GM23248 (cell line): ENCODE results near the gene DGKA. TPM values are rescaled to one million over a fixed set of nuclear protein-coding genes. Genes with fewer than 3 reads are reported as not detected.
A peak's percentile ranks its signal among the peaks of the same experiment; 100 is the strongest.

Experiments
- DNase-seq: peaks from one replicate; pipeline ENCODE4 v3.0.0-alpha.2; 2015
- H2AFZ ChIP-seq: fragments of 200-600 bp; sonication (generic); 2 replicates; pipeline ENCODE4 v1.6.1; 2016; ENCODE audit warnings: antibody characterized with exemption
- H3F3A ChIP-seq: fragments of 200-600 bp; sonication (generic); 2 replicates; pipeline ENCODE4 v1.6.1; 2016; ENCODE audit warnings: mild to moderate bottlenecking, antibody characterized with exemption, mixed run types; ENCODE audit not compliant: insufficient read depth
- H3K27ac ChIP-seq: fragments of 200-600 bp; sonication (generic); 2 replicates; pipeline ENCODE4 v1.5.1; 2016; ENCODE audit warnings: mild to moderate bottlenecking
- H3K27me3 ChIP-seq: fragments of 200-600 bp; sonication (generic); replicated peaks from 2 replicates; pipeline ENCODE4 v1.6.1; 2016; ENCODE audit warnings: mild to moderate bottlenecking; ENCODE audit not compliant: insufficient read depth
- H3K36me3 ChIP-seq: fragments of 200-600 bp; sonication (generic); 2 replicates; pipeline ENCODE4 v1.6.1; 2016; ENCODE audit warnings: low read depth, mild to moderate bottlenecking
- H3K4me1 ChIP-seq: fragments of 200-600 bp; sonication (generic); 2 replicates; pipeline ENCODE4 v1.6.1; 2016; ENCODE audit warnings: mild to moderate bottlenecking; ENCODE audit not compliant: insufficient read depth
- H3K4me2 ChIP-seq: fragments of 200-600 bp; sonication (generic); one replicate; pipeline ENCODE4 v1.6.1; 2016; ENCODE audit warnings: mild to moderate bottlenecking; ENCODE audit not compliant: unreplicated experiment
- H3K4me3 ChIP-seq: fragments of 200-600 bp; sonication (generic); 2 replicates; pipeline ENCODE4 v1.5.1; 2016; ENCODE audit warnings: mild to moderate bottlenecking
- H3K79me2 ChIP-seq: fragments of 200-600 bp; sonication (generic); 2 replicates; pipeline ENCODE4 v1.6.1; 2016; ENCODE audit warnings: mild to moderate bottlenecking; ENCODE audit not compliant: insufficient read depth
- H3K9ac ChIP-seq: fragments of 200-600 bp; sonication (generic); 2 replicates; pipeline ENCODE4 v1.6.1; 2016; ENCODE audit warnings: mild to moderate bottlenecking
- H3K9me2 ChIP-seq: fragments of 200-600 bp; sonication (generic); 2 replicates; pipeline ENCODE4 v1.6.1; 2016; ENCODE audit warnings: mixed run types, mild to moderate bottlenecking, moderate library complexity; ENCODE audit not compliant: insufficient read depth
- H3K9me3 ChIP-seq: fragments of 200-600 bp; sonication (generic); one replicate; pipeline ENCODE4 v1.6.1; 2017; ENCODE audit warnings: low read depth
- H4K20me1 ChIP-seq: fragments of 200-600 bp; sonication (generic); 2 replicates; pipeline ENCODE4 v1.6.0; 2016; ENCODE audit not compliant: insufficient read depth
- EZH2 ChIP-seq: fragments of 200-600 bp; sonication (generic); IDR thresholded peaks from 2 replicates; pipeline ENCODE4 v1.6.1; 2018; ENCODE audit warnings: antibody characterized with exemption, mild to moderate bottlenecking; ENCODE audit not compliant: insufficient read depth, poor library complexity, severe bottlenecking
- EZH2phosphoT487 ChIP-seq: fragments of 200-600 bp; sonication (generic); IDR thresholded peaks from 2 replicates; pipeline ENCODE4 v1.6.1; 2018; ENCODE audit warnings: antibody characterized with exemption, moderate library complexity, mild to moderate bottlenecking, low read depth; ENCODE audit not compliant: insufficient read depth
- WGBS, 2 experiments: methylation state at CpG; one replicate each; pipeline ENCODE4 v1.1.6; 2015 to 2017; ENCODE audit warnings: low lambda C conversion rate in 2 of 2, low coverage in 1 of 2; ENCODE audit errors: missing lambda C conversion rate in 2 of 2; 5-methylcytosine and 5-hydroxymethylcytosine counted together
- in situ Hi-C: fragments of 300-500 bp; cut with MboI; formaldehyde crosslinking; loops from 2 replicates; pipeline ENCODE4 v1.15.0; 2020
- polyA plus RNA-seq: library from polyadenylated mRNA; unstranded; fragments of >200 nt; fragmentation: Nextera tagmentation; extraction: Ambion mirVana; gene quantifications from 2 replicates; pipeline ENCODE4 v1.2.1, GENCODE V29; 2016
- total RNA-seq: library from RNA; depleted of rRNA; stranded (reverse); fragments of >200 nt; shearing (Covaris generic); gene quantifications from 2 replicates; pipeline ENCODE4 v1.2.3, GENCODE V29; 2014

The DGKA gene
- total and polyA plus RNA-seq, 2 experiments from 2014 or later: 67.7 to 116 TPM

- Histone ChIP-seq H4K20me1 (no peaks in the 10 kb centered on the region), H3K36me3 (no peaks in the 10 kb centered on the region), H3K4me1 (peaks cover 31% of the 10 kb centered on the region), H2AFZ (peak within 1 kb of the TSS; percentile 92), H3K9me2 (no peaks in the 10 kb centered on the region), H3K4me2 (peak within 1 kb of the TSS; percentile 94), H3K79me2 (peaks cover 71% of the 10 kb centered on the region), H3F3A (peaks cover 34% of the 10 kb centered on the region), H3K27me3 (no peaks in the 10 kb centered on the region), H3K9me3 (no peaks in the 10 kb centered on the region), H3K27ac (peak within 1 kb of the TSS; percentile 94), H3K9ac (peak within 1 kb of the TSS; percentile 96), H3K4me3 (peak within 1 kb of the TSS; percentile 98)
- TF ChIP-seq EZH2phosphoT487 (no peak), EZH2 (no peak)
- in situ Hi-C loops: loop anchor here (5.0 kb wide), 1 partner anchor 86 kb away; the partner anchor contains the start of gene MMP19
- 2 to 3% methylated on average over 45 to 49 of the region's 49 CpGs for WGBS, 2 experiments
- peak; percentile 82 for DNase-seq
These were observed 3.1 kb upstream of the DGKA start, which contains the start of gene PYM1 for GRCh38 chr12:55927588-55928502. Gene PYM1 (minus strand): TSS chr12:55927894. CDS start chr12:55927761, 133 bp downstream.

DNA sequence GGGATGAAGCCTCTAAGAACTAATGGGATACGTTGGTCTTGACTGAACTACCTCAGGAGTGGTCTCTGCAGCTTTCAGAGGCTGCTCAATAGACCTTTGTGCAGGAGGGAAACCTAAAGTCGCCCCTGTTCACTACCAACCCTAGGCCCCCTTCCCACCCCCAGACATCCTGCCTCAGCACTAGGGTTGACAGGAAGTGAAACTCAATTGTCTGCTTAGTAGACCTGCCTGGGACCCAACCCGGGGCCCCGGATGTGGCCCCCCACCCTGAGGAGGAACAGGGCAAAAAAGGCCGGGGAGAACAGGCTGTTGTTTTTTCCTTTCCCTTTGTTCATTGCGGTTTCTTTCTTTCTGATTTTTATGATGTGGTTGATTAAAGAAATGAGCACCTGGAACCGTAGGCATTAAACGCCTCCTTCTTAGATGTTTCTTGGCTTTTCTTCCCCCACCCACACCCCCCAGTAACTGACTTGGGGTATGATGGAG lies 1.6 kb upstream of the DGKA start:
- no peak for DNase-seq
- H3K4me3 ChIP-seq: no peak overlapping the region
- no peaks in the 10 kb centered on the region for H3K9me3 ChIP-seq
- in situ Hi-C loops: loop anchor here (5.0 kb wide), 1 partner anchor 87 kb away; the partner anchor contains the start of gene MMP19
- TF ChIP-seq EZH2phosphoT487 (no peak), EZH2 (no peak)
- H3K36me3 ChIP-seq: no peaks in the 10 kb centered on the region
- H3K27ac ChIP-seq: no peak overlapping the region
- H3K4me1 ChIP-seq: peaks cover 46% of the 10 kb centered on the region
- no peaks in the 10 kb centered on the region for H3K27me3 ChIP-seq
- H3F3A ChIP-seq: peaks cover 44% of the 10 kb centered on the region
- no peak overlapping the region for H3K4me2 ChIP-seq
- H4K20me1 ChIP-seq: no peaks in the 10 kb centered on the region
- H2AFZ ChIP-seq: no peak overlapping the region
- peaks cover 69% of the 10 kb centered on the region for H3K79me2 ChIP-seq
- 87% methylated on average over 8 of the region's 8 CpGs for WGBS, 2 experiments
- no peaks in the 10 kb centered on the region for H3K9me2 ChIP-seq
- no peak overlapping the region for H3K9ac ChIP-seq

GRCh38 chr12:55931317-55931779 lies 386 bp downstream of the DGKA start:
- no peaks in the 10 kb centered on the region for H3K36me3 ChIP-seq
- no peaks in the 10 kb centered on the region for H3K27me3 ChIP-seq
- peak overlapping the region; percentile 87 for H3K27ac ChIP-seq
- H3K4me3 ChIP-seq: peak overlapping the region; percentile 78
- in situ Hi-C loops: loop anchor here (10.0 kb wide), 1 partner anchor 107 kb away; the partner anchor contains the start of gene DNAJC14
- peak overlapping the region; percentile 95 for H2AFZ ChIP-seq
- H3K4me1 ChIP-seq: peaks cover 40% of the 10 kb centered on the region
- WGBS, 2 experiments: 2 to 4% methylated on average over 10 of the region's 10 CpGs
- peak overlapping the region; percentile 87 for H3K9ac ChIP-seq
- peaks cover 35% of the 10 kb centered on the region for H3F3A ChIP-seq
- H3K79me2 ChIP-seq: peaks cover 55% of the 10 kb centered on the region
- H3K9me2 ChIP-seq: no peaks in the 10 kb centered on the region
- DNase-seq: peak; percentile 50
- no peaks in the 10 kb centered on the region for H3K9me3 ChIP-seq
- no peaks in the 10 kb centered on the region for H4K20me1 ChIP-seq
- TF ChIP-seq EZH2: no peak
- peak overlapping the region; percentile 94 for H3K4me2 ChIP-seq

DNA sequence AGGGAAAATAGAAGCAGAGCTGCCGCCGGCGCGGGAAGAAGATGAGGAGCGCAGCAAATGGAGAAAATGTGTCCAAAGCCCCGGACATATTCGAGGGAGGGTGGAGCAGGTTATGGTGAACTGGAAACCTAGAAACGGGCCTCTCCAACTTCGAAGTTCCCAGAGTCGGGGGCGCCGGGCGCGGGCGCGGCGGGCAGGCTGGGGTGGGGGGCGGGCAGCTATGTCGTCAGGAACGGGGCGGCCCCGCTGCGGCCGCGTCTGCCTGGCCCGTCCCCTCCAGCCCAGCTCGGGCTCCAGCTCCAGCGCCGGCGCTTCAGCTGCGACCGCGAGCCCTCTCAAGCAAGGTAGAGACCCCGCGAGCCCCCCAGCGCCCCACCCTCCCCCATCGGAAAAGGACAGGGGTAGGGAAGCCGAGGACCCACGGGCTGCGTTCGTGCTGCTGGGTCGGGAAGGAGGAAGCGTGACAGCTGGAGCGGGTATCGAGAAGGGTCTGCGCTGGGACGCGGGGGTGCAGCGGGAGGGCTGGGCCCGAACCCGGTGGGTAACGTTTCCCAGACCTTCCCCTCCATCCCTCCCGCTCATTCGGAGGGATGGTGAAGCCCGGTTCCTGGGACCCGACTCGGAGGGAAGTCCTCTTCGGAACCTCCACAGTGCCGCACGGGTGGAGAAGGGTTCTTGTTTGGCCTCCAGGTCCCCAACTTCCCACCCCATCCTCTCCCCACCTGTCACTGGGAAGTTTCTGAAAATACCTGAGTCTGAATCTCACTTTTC lies 1.0 kb downstream of the DGKA start:
- peak overlapping the region; percentile 95 for H2AFZ ChIP-seq
- H3K4me3 ChIP-seq: peak overlapping the region; percentile 78
- TF ChIP-seq EZH2phosphoT487: no peak
- TF ChIP-seq EZH2: no peak
- H3K4me2 ChIP-seq: peak overlapping the region; percentile 94
- no peaks in the 10 kb centered on the region for H4K20me1 ChIP-seq
- H3K27ac ChIP-seq: peak overlapping the region; percentile 87
- H3K9me3 ChIP-seq: no peaks in the 10 kb centered on the region
- peak overlapping the region; percentile 87 for H3K9ac ChIP-seq
- in situ Hi-C loops: loop anchor here (10.0 kb wide), 1 partner anchor 107 kb away; the partner anchor contains the start of gene DNAJC14
- peaks cover 40% of the 10 kb centered on the region for H3K4me1 ChIP-seq
- H3K79me2 ChIP-seq: peaks cover 51% of the 10 kb centered on the region
- peaks cover 36% of the 10 kb centered on the region for H3F3A ChIP-seq
- no peaks in the 10 kb centered on the region for H3K36me3 ChIP-seq
- peak; percentile 72 for DNase-seq
- H3K27me3 ChIP-seq: no peaks in the 10 kb centered on the region
- no peaks in the 10 kb centered on the region for H3K9me2 ChIP-seq
- WGBS, 2 experiments: 0 to 1% methylated on average over 20 to 51 of the region's 60 CpGs
